ENCODE measurements around the gene MANSC1. TPM values are rescaled to one million over a fixed set of nuclear protein-coding genes. Genes with fewer than 3 reads are reported as not detected.
"Not testable (repeated sequence)": the region's sequence is repeated elsewhere in the genome, so short reads cannot be mapped to it uniquely, and the experiment has no call there.

The MANSC1 gene
- total RNA-seq, 4 donors from 2014 or later = 11.0 to 31.2 (median 22.1) TPM

DNA sequence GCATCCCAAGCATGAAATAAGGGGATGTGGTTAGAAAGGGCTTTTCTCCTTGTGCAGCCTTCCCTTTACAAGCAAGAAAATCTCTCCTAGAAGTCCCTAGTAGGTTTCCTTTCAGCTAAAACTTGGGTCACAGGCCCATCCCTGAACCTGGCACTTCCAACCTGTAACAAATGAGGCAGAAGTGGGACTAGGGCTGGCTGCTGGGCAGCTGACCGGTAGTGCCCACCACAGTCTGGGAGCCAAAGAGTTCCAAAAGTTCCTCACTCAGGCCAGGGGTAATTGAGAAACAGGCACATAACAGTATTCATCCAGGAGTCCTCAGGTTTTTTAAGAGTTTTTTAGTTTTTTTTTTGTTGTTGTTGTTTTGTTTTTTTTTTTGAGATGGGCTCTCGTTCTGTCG lies 23.8 kb downstream of the MANSC1 start:
- TF ChIP-seq POLR2AphosphoS5 (IDR thresholded peaks at IDR 0.05) = no peak
- TF ChIP-seq, protein P1, sequence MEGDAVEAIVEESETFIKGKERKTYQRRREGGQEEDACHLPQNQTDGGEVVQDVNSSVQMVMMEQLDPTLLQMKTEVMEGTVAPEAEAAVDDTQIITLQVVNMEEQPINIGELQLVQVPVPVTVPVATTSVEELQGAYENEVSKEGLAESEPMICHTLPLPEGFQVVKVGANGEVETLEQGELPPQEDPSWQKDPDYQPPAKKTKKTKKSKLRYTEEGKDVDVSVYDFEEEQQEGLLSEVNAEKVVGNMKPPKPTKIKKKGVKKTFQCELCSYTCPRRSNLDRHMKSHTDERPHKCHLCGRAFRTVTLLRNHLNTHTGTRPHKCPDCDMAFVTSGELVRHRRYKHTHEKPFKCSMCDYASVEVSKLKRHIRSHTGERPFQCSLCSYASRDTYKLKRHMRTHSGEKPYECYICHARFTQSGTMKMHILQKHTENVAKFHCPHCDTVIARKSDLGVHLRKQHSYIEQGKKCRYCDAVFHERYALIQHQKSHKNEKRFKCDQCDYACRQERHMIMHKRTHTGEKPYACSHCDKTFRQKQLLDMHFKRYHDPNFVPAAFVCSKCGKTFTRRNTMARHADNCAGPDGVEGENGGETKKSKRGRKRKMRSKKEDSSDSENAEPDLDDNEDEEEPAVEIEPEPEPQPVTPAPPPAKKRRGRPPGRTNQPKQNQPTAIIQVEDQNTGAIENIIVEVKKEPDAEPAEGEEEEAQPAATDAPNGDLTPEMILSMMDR (IDR thresholded peaks at IDR 0.05) = no peak
- TF ChIP-seq POLR2A (IDR thresholded peaks at IDR 0.05) = no peak
- no peak for TF ChIP-seq EP300 (IDR thresholded peaks at IDR 0.05)
- Histone ChIP-seq H3K4me1 (no peaks in the 10 kb centered on the region), H3K36me3 (peaks cover 0 to 14% of the 10 kb centered on the region in 2 donors), H3K9me3 (no peaks in the 10 kb centered on the region), H3K27ac (no peak overlapping the region), H3K27me3 (no peaks in the 10 kb centered on the region), H3K4me3 (no peak overlapping the region)
- no peak for ATAC-seq
- WGBS, 2 donors (ENCODE audit: low coverage in 1 of 2) = 92 to 93% methylated on average over 2 to 3 of the region's 3 CpGs

DNA sequence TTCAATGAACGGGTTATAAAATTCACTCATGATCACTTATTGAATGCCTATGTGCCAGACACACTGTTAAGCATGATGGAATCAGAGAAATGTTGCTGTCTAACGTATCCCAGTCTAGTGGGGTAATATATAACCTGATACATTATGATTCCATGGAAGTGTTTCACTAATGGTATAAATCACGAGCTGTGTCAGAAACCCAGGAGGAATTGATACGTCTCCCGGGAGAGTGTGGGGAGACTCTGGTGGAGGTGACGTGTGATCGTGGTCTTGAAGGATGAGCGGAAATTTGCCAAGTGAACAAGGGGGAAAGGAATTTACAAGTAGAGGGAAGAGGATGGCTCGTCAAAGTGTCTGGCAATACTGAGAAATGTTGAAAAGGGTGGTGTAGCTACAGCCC lies 26.5 kb downstream of the MANSC1 start:
- Histone ChIP-seq H3K36me3 (no peaks in the 10 kb centered on the region), H3K27ac (no peak overlapping the region), H3K9me3 (no peaks in the 10 kb centered on the region), H3K4me3 (no peak overlapping the region), H3K27me3 (no peaks in the 10 kb centered on the region), H3K4me1 (peaks cover 0 to 9% (median 0%) of the 10 kb centered on the region in 3 donors)
- 79 to 88% methylated on average over 5 to 9 of the region's 9 CpGs for WGBS, 2 donors (ENCODE audit: low coverage in 1 of 2)
- TF ChIP-seq, protein P1 (IDR thresholded peaks at IDR 0.05) = no peak
- no peak for TF ChIP-seq POLR2A (IDR thresholded peaks at IDR 0.05)
- TF ChIP-seq POLR2AphosphoS5 (IDR thresholded peaks at IDR 0.05) = no peak
- no peak for TF ChIP-seq EP300 (IDR thresholded peaks at IDR 0.05)
- ATAC-seq = no peak

DNA sequence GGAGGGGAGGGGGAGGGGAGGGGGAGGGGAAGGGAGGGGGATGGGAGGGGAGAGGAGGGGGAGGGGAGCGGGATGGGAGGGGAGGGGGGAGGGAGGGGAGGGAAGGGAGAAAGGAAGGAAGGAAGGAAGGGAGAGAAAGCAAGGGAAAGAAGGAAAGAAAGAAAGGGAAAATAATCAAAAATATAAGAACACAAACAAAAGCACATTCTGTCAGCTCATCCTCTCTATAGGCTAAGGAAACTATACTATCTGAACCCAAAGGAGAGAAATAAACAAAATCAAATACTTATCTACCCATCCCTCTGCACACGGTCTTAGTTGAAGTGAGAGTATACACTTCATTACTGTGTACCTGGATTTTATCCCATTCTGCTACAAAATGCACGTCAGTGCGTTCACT lies 26.9 kb downstream of the MANSC1 start:
- Histone ChIP-seq H3K4me3 (no peak overlapping the region), H3K27me3 (no peaks in the 10 kb centered on the region), H3K36me3 (no peaks in the 10 kb centered on the region), H3K27ac (no peak overlapping the region), H3K9me3 (no peaks in the 10 kb centered on the region), H3K4me1 (peaks cover 0 to 9% (median 0%) of the 10 kb centered on the region in 3 donors)
- TF ChIP-seq POLR2AphosphoS5 (IDR thresholded peaks at IDR 0.05) (no peak), POLR2A (IDR thresholded peaks at IDR 0.05) (no peak), EP300 (IDR thresholded peaks at IDR 0.05) (no peak)
- TF ChIP-seq, protein P1 (IDR thresholded peaks at IDR 0.05) = no peak
- ATAC-seq = no peak
- WGBS, 2 donors (ENCODE audit: low coverage in 1 of 2) = 70 to 75% methylated on average over 3 of the region's 4 CpGs

DNA sequence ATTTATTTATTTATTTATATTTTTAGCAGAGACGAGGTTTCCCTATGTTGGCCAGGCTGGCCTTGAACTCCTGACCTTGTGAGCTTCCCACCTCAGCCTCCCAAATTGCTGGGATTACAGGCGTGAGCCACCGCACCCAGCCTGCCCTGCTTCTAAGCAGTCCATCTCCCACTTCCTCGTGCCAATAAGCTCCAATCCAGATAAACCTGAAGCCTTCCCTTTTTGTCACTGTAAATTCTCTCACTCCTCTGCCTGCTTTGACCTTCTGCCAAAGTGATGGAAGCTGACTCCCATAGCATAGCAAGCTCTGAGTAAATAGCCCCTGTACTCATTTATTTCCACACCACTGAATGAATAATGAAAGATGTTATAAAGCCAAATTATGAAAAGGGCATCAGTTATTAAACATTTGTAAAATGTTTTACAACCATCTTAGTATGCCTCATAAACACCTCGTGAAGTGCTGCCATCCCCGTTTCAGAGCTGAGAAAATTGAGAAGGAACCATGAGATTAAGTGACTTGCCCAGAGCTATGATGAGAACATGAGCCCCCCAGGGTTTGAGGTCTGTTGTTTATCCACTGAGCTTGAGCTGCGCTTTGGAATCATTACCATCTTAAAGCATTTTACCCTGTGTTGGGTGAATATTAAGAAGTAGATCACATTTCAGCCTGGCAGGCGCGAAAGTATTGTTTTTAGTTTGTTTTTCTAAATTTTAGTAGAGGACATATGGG lies 30.4 kb downstream of the MANSC1 start:
- Histone ChIP-seq H3K9me3 (no peaks in the 10 kb centered on the region), H3K27me3 (no peaks in the 10 kb centered on the region), H3K4me1 (peaks cover 0 to 9% (median 0%) of the 10 kb centered on the region in 3 donors), H3K4me3 (peak overlapping the region in 1 of 2 donors; percentile 1), H3K27ac (peak overlapping the region in 2 of 4 donors; percentile 35 to 56), H3K36me3 (no peaks in the 10 kb centered on the region)
- TF ChIP-seq POLR2AphosphoS5 (IDR thresholded peaks at IDR 0.05) = no peak
- TF ChIP-seq, protein P1 (IDR thresholded peaks at IDR 0.05) = no peak
- TF ChIP-seq POLR2A (IDR thresholded peaks at IDR 0.05) = no peak
- TF ChIP-seq EP300 (IDR thresholded peaks at IDR 0.05) = no peak
- no peak for ATAC-seq
- 37 to 58% methylated on average over 8 to 9 of the region's 9 CpGs for WGBS, 2 donors (ENCODE audit: low coverage in 1 of 2)

DNA sequence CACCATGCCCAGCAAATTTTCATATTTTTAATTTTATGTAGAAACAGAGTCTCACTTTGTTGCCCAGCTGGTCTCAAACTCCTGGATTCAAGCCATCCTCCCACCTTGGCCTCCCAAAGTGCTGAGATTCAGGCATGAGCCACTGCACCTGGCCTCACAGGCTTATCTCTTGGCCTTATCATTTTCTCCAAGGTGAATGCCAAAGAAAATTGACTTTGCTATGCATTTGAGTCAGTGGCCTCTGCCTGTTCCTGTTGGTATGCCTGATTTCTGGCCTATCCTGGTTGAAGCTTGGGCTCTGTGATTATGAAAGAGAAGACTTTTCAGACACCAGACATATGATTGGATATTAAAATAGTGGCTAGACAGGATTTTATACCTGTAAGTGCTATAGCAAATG lies 34.2 kb downstream of the MANSC1 start:
- TF ChIP-seq EP300 (IDR thresholded peaks at IDR 0.05) (no peak), POLR2A (IDR thresholded peaks at IDR 0.05) (no peak), POLR2AphosphoS5 (IDR thresholded peaks at IDR 0.05) (no peak)
- TF ChIP-seq, protein P1 (IDR thresholded peaks at IDR 0.05) = no peak
- no peak overlapping the region for H3K27ac ChIP-seq
- ATAC-seq = no peak

DNA sequence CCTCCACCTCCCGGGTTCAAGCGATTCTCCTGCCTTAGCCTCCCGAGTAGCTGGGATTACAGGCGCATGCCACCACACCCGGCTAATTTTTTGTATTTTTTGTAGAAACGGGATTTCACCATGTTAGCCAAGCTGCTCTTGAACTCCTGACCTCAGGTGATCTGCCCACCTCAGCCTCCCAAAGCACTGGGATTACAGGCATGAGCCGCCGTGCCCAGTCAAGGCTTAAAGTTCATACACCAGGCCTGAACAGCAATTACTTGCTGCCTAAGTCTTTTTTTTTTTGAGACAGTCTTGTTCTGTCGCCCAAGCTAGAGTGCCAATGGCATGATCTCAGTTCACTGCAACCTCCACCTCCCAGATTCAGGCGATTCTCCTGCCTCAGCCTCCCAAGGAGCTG lies 39.3 kb downstream of the MANSC1 start:
- WGBS, 2 donors (ENCODE audit: low coverage in 1 of 2) = 88 to 89% methylated on average over 2 to 9 of the region's 10 CpGs

More for the DNA sequence above, 34.2 kb downstream of the MANSC1 start:
- Histone ChIP-seq H3K4me3 (no peak overlapping the region), H3K4me1 (peaks cover 0 to 6% (median 0%) of the 10 kb centered on the region in 3 donors), H3K9me3 (no peaks in the 10 kb centered on the region), H3K27me3 (no peaks in the 10 kb centered on the region), H3K36me3 (no peaks in the 10 kb centered on the region)

More for the DNA sequence above, 39.3 kb downstream of the MANSC1 start:
- not testable (repeated sequence) for ATAC-seq, H3K4me3 ChIP-seq, H3K9me3 ChIP-seq, H3K36me3 ChIP-seq, H3K4me1 ChIP-seq, H3K27ac ChIP-seq, H3K27me3 ChIP-seq

Data from gastroesophageal sphincter (tissue), 4 donors.